ENCODE results near the gene MDM2. TPM values are rescaled to one million over a fixed set of nuclear protein-coding genes. Genes with fewer than 3 reads are reported as not detected.

The MDM2 gene
- total and polyA plus RNA-seq, 2 of the 13 experiments (the other 11 are each of a cell fraction or from before 2014, with no cell fraction given): 29.3 to 314 TPM

DNA sequence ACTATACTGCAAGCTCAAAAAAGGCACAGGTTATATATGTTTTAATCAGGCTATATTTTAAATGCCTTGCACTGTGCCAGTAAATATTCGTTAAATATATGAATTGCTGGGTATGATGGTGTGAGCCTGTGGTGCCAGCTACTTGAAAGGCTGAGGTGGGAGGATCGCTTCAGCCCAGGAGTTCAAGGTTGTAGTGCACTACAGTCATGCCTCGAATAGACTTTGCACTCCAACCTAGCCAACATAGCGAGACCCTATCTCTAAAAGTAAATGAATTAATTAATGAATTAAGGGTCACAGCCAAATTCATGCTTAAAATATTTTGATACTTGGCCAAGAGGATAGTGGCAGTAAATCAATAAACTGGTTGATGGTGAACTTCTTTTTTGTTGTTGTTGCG is 22.2 kb upstream of the MDM2 start (continued):
- TF ChIP-seq, protein P1, sequence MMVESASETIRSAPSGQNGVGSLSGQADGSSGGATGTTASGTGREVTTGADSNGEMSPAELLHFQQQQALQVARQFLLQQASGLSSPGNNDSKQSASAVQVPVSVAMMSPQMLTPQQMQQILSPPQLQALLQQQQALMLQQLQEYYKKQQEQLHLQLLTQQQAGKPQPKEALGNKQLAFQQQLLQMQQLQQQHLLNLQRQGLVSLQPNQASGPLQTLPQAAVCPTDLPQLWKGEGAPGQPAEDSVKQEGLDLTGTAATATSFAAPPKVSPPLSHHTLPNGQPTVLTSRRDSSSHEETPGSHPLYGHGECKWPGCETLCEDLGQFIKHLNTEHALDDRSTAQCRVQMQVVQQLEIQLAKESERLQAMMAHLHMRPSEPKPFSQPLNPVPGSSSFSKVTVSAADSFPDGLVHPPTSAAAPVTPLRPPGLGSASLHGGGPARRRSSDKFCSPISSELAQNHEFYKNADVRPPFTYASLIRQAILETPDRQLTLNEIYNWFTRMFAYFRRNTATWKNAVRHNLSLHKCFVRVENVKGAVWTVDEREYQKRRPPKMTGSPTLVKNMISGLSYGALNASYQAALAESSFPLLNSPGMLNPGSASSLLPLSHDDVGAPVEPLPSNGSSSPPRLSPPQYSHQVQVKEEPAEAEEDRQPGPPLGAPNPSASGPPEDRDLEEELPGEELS (CRISPR knock-in tag; IDR thresholded peaks at IDR 0.05): peak; percentile 26; the same call in 1 of the 2 replicates
- no peak for TF ChIP-seq AKAP8 (CRISPR knock-in tag; IDR thresholded peaks at IDR 0.05)
- TF ChIP-seq, protein P2, sequence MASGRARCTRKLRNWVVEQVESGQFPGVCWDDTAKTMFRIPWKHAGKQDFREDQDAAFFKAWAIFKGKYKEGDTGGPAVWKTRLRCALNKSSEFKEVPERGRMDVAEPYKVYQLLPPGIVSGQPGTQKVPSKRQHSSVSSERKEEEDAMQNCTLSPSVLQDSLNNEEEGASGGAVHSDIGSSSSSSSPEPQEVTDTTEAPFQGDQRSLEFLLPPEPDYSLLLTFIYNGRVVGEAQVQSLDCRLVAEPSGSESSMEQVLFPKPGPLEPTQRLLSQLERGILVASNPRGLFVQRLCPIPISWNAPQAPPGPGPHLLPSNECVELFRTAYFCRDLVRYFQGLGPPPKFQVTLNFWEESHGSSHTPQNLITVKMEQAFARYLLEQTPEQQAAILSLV (CRISPR knock-in tag; IDR thresholded peaks at IDR 0.05; ENCODE audit: borderline replicate concordance): no peak
- peak; percentile 21 for TF ChIP-seq SAP130 (CRISPR knock-in tag; IDR thresholded peaks at IDR 0.05; ENCODE audit: low read depth)
- no peak for TF ChIP-seq ERF (CRISPR knock-in tag; IDR thresholded peaks at IDR 0.05)
- TF ChIP-seq SRSF4 (IDR thresholded peaks at IDR 0.05; ENCODE audit: low read depth, low read length, poor library complexity, severe bottlenecking): no peak
- TF ChIP-seq, protein P3, sequence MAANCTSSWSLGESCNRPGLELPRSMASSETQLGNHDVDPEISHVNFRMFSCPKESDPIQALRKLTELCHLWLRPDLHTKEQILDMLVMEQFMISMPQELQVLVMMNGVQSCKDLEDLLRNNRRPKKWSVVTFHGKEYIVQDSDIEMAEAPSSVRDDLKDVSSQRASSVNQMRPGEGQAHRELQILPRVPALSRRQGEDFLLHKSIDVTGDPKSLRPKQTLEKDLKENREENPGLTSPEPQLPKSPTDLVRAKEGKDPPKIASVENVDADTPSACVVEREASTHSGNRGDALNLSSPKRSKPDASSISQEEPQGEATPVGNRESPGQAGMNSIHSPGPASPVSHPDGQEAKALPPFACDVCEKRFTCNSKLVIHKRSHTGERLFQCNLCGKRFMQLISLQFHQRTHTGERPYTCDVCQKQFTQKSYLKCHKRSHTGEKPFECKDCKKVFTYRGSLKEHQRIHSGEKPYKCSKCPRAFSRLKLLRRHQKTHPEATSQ (CRISPR knock-in tag; IDR thresholded peaks at IDR 0.05; ENCODE audit: borderline replicate concordance): no peak
- TF ChIP-seq ZNF350 (CRISPR knock-in tag; IDR thresholded peaks at IDR 0.05; ENCODE audit: borderline replicate concordance, low read depth): no peak
- TF ChIP-seq ZMYM4 (CRISPR knock-in tag; IDR thresholded peaks at IDR 0.05): 0 out of 2 replicates have a peak, but pooled peaks have one; percentile 25

Data from HepG2 (cell line).